T-helper 2 cell treated with Interferon-gamma antibody and Interleukin-4, amounts not matched to agents 5 μg/mL and 100 μg/mL, for 36 hours (primary cell): ENCODE data around the gene OGFOD3.
"Not testable (repeated sequence)": the region's sequence is repeated elsewhere in the genome, so short reads cannot be mapped to it uniquely, and the experiment has no call there.

ENCODE experiments used
- DNase-seq: peaks from one replicate; pipeline ENCODE4 v3.0.0; 2021; ENCODE audit warnings: low spot score
- H3K27ac Mint-ChIP-seq: one replicate; pipeline ENCODE4 v1.8.0; 2021; ENCODE audit warnings: mild to moderate bottlenecking, mixed read lengths
- H3K27me3 Mint-ChIP-seq: one replicate; pipeline ENCODE4 v1.8.0; 2021; ENCODE audit warnings: low read depth, mixed read lengths
- H3K36me3 Mint-ChIP-seq: one replicate; pipeline ENCODE4 v1.8.0; 2021; ENCODE audit warnings: low read depth, mixed read lengths
- H3K4me1 Mint-ChIP-seq: one replicate; pipeline ENCODE4 v1.8.0; 2021; ENCODE audit warnings: low read depth, mixed read lengths
- H3K4me3 Mint-ChIP-seq: one replicate; pipeline ENCODE4 v1.8.0; 2022; ENCODE audit warnings: mild to moderate bottlenecking, moderate library complexity, mixed read lengths
- H3K9me3 Mint-ChIP-seq: one replicate; pipeline ENCODE4 v1.8.0; 2021; ENCODE audit warnings: mixed read lengths

OGFOD3 gene

GRCh38 chr17:82351713-82352488, 66.5 kb downstream of the OGFOD3 start:
- peaks cover 12% of the 10 kb centered on the region for H3K27me3 Mint-ChIP-seq
- H3K4me1 Mint-ChIP-seq = no peaks in the 10 kb centered on the region
- no peaks in the 10 kb centered on the region for H3K36me3 Mint-ChIP-seq
- no peak overlapping the region for H3K4me3 Mint-ChIP-seq
- H3K27ac Mint-ChIP-seq = no peak overlapping the region
- peak; percentile 75 for DNase-seq
- no peaks in the 10 kb centered on the region for H3K9me3 Mint-ChIP-seq

- Mint-ChIP-seq H3K9me3 (no peaks in the 10 kb centered on the region), H3K4me1 (peaks cover 6% of the 10 kb centered on the region), H3K36me3 (no peaks in the 10 kb centered on the region), H3K27me3 (peaks cover 18% of the 10 kb centered on the region), H3K4me3 (no peak overlapping the region), H3K27ac (no peak overlapping the region)
- no peak for DNase-seq
Observed at GRCh38 chr17:82351254-82351712, 67.1 kb downstream of the OGFOD3 start.

- Mint-ChIP-seq H3K4me1 (peaks cover 7% of the 10 kb centered on the region), H3K36me3 (no peaks in the 10 kb centered on the region), H3K4me3 (no peak overlapping the region), H3K27ac (no peak overlapping the region), H3K27me3 (peaks cover 17% of the 10 kb centered on the region), H3K9me3 (no peaks in the 10 kb centered on the region)
- DNase-seq = peak; percentile 44
Observed at GRCh38 chr17:82350182-82351030, 68.0 kb downstream of the OGFOD3 start.

GRCh38 chr17:82349287-82349701, 69.1 kb downstream of the OGFOD3 start:
- no peak overlapping the region for H3K4me3 Mint-ChIP-seq
- H3K27ac Mint-ChIP-seq = no peak overlapping the region
- peaks cover 7% of the 10 kb centered on the region for H3K4me1 Mint-ChIP-seq
- H3K36me3 Mint-ChIP-seq = no peaks in the 10 kb centered on the region
- H3K9me3 Mint-ChIP-seq = no peaks in the 10 kb centered on the region
- H3K27me3 Mint-ChIP-seq = peaks cover 13% of the 10 kb centered on the region
- no peak for DNase-seq

- peaks cover 13% of the 10 kb centered on the region for H3K27me3 Mint-ChIP-seq
- peaks cover 7% of the 10 kb centered on the region for H3K4me1 Mint-ChIP-seq
- H3K4me3 Mint-ChIP-seq = no peak overlapping the region
- H3K9me3 Mint-ChIP-seq = no peaks in the 10 kb centered on the region
- no peaks in the 10 kb centered on the region for H3K36me3 Mint-ChIP-seq
- no peak overlapping the region for H3K27ac Mint-ChIP-seq
- no peak for DNase-seq
Observed at GRCh38 chr17:82348866-82349265, 69.5 kb downstream of the OGFOD3 start.

- Mint-ChIP-seq H3K4me1 (peaks cover 7% of the 10 kb centered on the region), H3K9me3 (no peaks in the 10 kb centered on the region), H3K27ac (no peak overlapping the region), H3K27me3 (peaks cover 13% of the 10 kb centered on the region), H3K36me3 (no peaks in the 10 kb centered on the region), H3K4me3 (no peak overlapping the region)
- no peak for DNase-seq
Observed at GRCh38 chr17:82348434-82348833, 70.0 kb downstream of the OGFOD3 start.

- not testable (repeated sequence) for H3K4me1 Mint-ChIP-seq, DNase-seq, H3K27ac Mint-ChIP-seq, H3K36me3 Mint-ChIP-seq, H3K9me3 Mint-ChIP-seq, H3K4me3 Mint-ChIP-seq
- H3K27me3 Mint-ChIP-seq = peaks cover 15% of the 10 kb centered on the region
Observed at GRCh38 chr17:82347994-82348393, 70.4 kb downstream of the OGFOD3 start.

GRCh38 chr17:82346342-82347300, 71.8 kb downstream of the OGFOD3 start:
- no peak overlapping the region for H3K4me3 Mint-ChIP-seq
- no peak overlapping the region for H3K27ac Mint-ChIP-seq
- H3K9me3 Mint-ChIP-seq = no peaks in the 10 kb centered on the region
- peaks cover 7% of the 10 kb centered on the region for H3K4me1 Mint-ChIP-seq
- H3K27me3 Mint-ChIP-seq = peaks cover 16% of the 10 kb centered on the region
- H3K36me3 Mint-ChIP-seq = no peaks in the 10 kb centered on the region
- DNase-seq = no peak

GRCh38 chr17:82345151-82345976, 73.0 kb downstream of the OGFOD3 start:
- H3K4me3 Mint-ChIP-seq = no peak overlapping the region
- no peaks in the 10 kb centered on the region for H3K9me3 Mint-ChIP-seq
- no peak for DNase-seq
- H3K27me3 Mint-ChIP-seq = peaks cover 16% of the 10 kb centered on the region
- peaks cover 7% of the 10 kb centered on the region for H3K4me1 Mint-ChIP-seq
- H3K36me3 Mint-ChIP-seq = no peaks in the 10 kb centered on the region
- no peak overlapping the region for H3K27ac Mint-ChIP-seq

GRCh38 chr17:82344175-82344907, 74.0 kb downstream of the OGFOD3 start:
- Mint-ChIP-seq H3K9me3 (no peaks in the 10 kb centered on the region), H3K36me3 (no peaks in the 10 kb centered on the region), H3K27me3 (peaks cover 13% of the 10 kb centered on the region), H3K27ac (no peak overlapping the region), H3K4me1 (peaks cover 7% of the 10 kb centered on the region), H3K4me3 (no peak overlapping the region)
- DNase-seq = no peak

- H3K36me3 Mint-ChIP-seq = no peaks in the 10 kb centered on the region
- peaks cover 8% of the 10 kb centered on the region for H3K4me1 Mint-ChIP-seq
- H3K9me3 Mint-ChIP-seq = no peaks in the 10 kb centered on the region
- H3K27ac Mint-ChIP-seq = no peak overlapping the region
- DNase-seq = no peak
- H3K27me3 Mint-ChIP-seq = peaks cover 9% of the 10 kb centered on the region
- H3K4me3 Mint-ChIP-seq = no peak overlapping the region
Observed at GRCh38 chr17:82343560-82343959, 74.8 kb downstream of the OGFOD3 start.

- H3K4me3 Mint-ChIP-seq = no peak overlapping the region
- H3K4me1 Mint-ChIP-seq = peaks cover 10% of the 10 kb centered on the region
Observed at GRCh38 chr17:82342361-82343079, 75.9 kb downstream of the OGFOD3 start.

More at GRCh38 chr17:82342361-82343079, 75.9 kb downstream of the OGFOD3 start:
- peaks cover 13% of the 10 kb centered on the region for H3K27me3 Mint-ChIP-seq
- no peaks in the 10 kb centered on the region for H3K36me3 Mint-ChIP-seq
- H3K27ac Mint-ChIP-seq = no peak overlapping the region
- H3K9me3 Mint-ChIP-seq = no peaks in the 10 kb centered on the region
- no peak for DNase-seq
